IPS-NIHi7 (cell line): Measurements from ENCODE around the gene CAPS.
"Not testable (repeated sequence)": the region's sequence is repeated elsewhere in the genome, so short reads cannot be mapped to it uniquely, and the experiment has no call there.

ENCODE experiments used
- DNase-seq: peaks from one replicate; pipeline ENCODE4 v3.0.0; 2012; ENCODE audit warnings: mixed read lengths; ENCODE audit errors: extremely low spot score

The CAPS gene

GRCh38 chr19:5913739-5914357 is at the start of gene CAPS:
TSS of gene CAPS (plus strand) at chr19:5914254. CDS start at chr19:5914407, 153 bp downstream.
- DNase-seq, result no peak

- DNase-seq, result peak; percentile 9
Observed at GRCh38 chr19:5864725-5865486, 49.1 kb upstream of the CAPS start.

GRCh38 chr19:5865772-5866171 is 48.3 kb upstream of the CAPS start:
- DNase-seq, result no peak

GRCh38 chr19:5867201-5868136 is 46.6 kb upstream of the CAPS start:
- DNase-seq, result peak; percentile 8

GRCh38 chr19:5870986-5871394 is 43.1 kb upstream of the CAPS start:
- no peak for DNase-seq

- no peak for DNase-seq
Observed at GRCh38 chr19:5873617-5874199, 40.3 kb upstream of the CAPS start.

- not testable (repeated sequence) for DNase-seq
Observed at GRCh38 chr19:5874496-5874895, 39.6 kb upstream of the CAPS start.

- DNase-seq, result no peak
Observed at GRCh38 chr19:5877427-5877826, 36.6 kb upstream of the CAPS start.

- DNase-seq, result no peak
Observed at GRCh38 chr19:5877882-5878281, 36.2 kb upstream of the CAPS start.

GRCh38 chr19:5880196-5880595 is 33.9 kb upstream of the CAPS start:
- DNase-seq, result no peak

GRCh38 chr19:5880604-5881078 is 33.4 kb upstream of the CAPS start:
- peak; percentile 60 for DNase-seq

GRCh38 chr19:5881543-5882299 is 32.3 kb upstream of the CAPS start:
- no peak for DNase-seq

- no peak for DNase-seq
Observed at GRCh38 chr19:5882421-5882968, 31.6 kb upstream of the CAPS start.

- not testable (repeated sequence) for DNase-seq
Observed at GRCh38 chr19:5883157-5883873, 30.7 kb upstream of the CAPS start.

GRCh38 chr19:5884065-5884811 is 29.8 kb upstream of the CAPS start:
- not testable (repeated sequence) for DNase-seq

- no peak for DNase-seq
Observed at GRCh38 chr19:5889288-5889971, 24.6 kb upstream of the CAPS start.

GRCh38 chr19:5890099-5890498 is 24.0 kb upstream of the CAPS start:
- DNase-seq, result no peak

GRCh38 chr19:5891572-5891937 is 22.5 kb upstream of the CAPS start:
- DNase-seq, result no peak
